ENCODE results near the gene SETDB2.

SETDB2 gene

GRCh38 chr13:49456156-49456555, 12.1 kb downstream of the SETDB2 start:
- no peaks in the 10 kb centered on the region for H4K20me1 ChIP-seq (ENCODE audit: control insufficient read depth, insufficient read depth, low read depth, low read length)
- H3F3A ChIP-seq (ENCODE audit: control insufficient read depth, insufficient read depth) = 0 out of 2 replicates have a peak, but pooled peaks cover 3% of the 10 kb centered on the region
- H3K4me1 ChIP-seq (ENCODE audit: control insufficient read depth, low read length) = peaks cover 35% of the 10 kb centered on the region
- no peak overlapping the region for H3K4me2 ChIP-seq (ENCODE audit: low read length)
- no peak overlapping the region for H3K27ac ChIP-seq (ENCODE audit: low read depth, low read length)
- peaks cover 42% of the 10 kb centered on the region for H3K79me2 ChIP-seq (ENCODE audit: control insufficient read depth, low read length)
- H3K27me3 ChIP-seq (ENCODE audit: control insufficient read depth, low read length) = no peaks in the 10 kb centered on the region
- H3K9me3 ChIP-seq (ENCODE audit: control insufficient read depth, insufficient read depth, low read length) = no peaks in the 10 kb centered on the region
- H3K36me3 ChIP-seq (ENCODE audit: control insufficient read depth, low read length) = peaks cover 53% of the 10 kb centered on the region
- TF ChIP-seq EZH2phosphoT487 (IDR thresholded peaks at IDR 0.05; ENCODE audit: borderline replicate concordance, low read length) = no peak
- no peak for TF ChIP-seq CTCF (IDR thresholded peaks at IDR 0.05; ENCODE audit: low read depth, low read length, poor library complexity, severe bottlenecking)
- H3K4me3 ChIP-seq (ENCODE audit: low read length) = no peak overlapping the region
- H3K9me2 ChIP-seq (replicated peaks; ENCODE audit: control insufficient read depth, low read length) = no peaks in the 10 kb centered on the region

- Histone ChIP-seq H3F3A (ENCODE audit: control insufficient read depth, insufficient read depth) (0 out of 2 replicates have a peak, but pooled peaks cover 3% of the 10 kb centered on the region), H3K27me3 (ENCODE audit: control insufficient read depth, low read length) (no peaks in the 10 kb centered on the region), H3K9me3 (ENCODE audit: control insufficient read depth, insufficient read depth, low read length) (peaks cover 4% of the 10 kb centered on the region; the same call in 1 of the 2 replicates), H3K79me2 (ENCODE audit: control insufficient read depth, low read length) (peaks cover 34% of the 10 kb centered on the region), H3K9me2 (replicated peaks; ENCODE audit: control insufficient read depth, low read length) (no peaks in the 10 kb centered on the region), H3K4me1 (ENCODE audit: control insufficient read depth, low read length) (peaks cover 35% of the 10 kb centered on the region), H3K4me2 (ENCODE audit: low read length) (no peak overlapping the region), H3K27ac (ENCODE audit: low read depth, low read length) (no peak overlapping the region), H3K4me3 (ENCODE audit: low read length) (no peak overlapping the region), H4K20me1 (ENCODE audit: control insufficient read depth, insufficient read depth, low read depth, low read length) (no peaks in the 10 kb centered on the region), H3K36me3 (ENCODE audit: control insufficient read depth, low read length) (peaks cover 57% of the 10 kb centered on the region)
- TF ChIP-seq EZH2phosphoT487 (IDR thresholded peaks at IDR 0.05; ENCODE audit: borderline replicate concordance, low read length) (no peak), CTCF (IDR thresholded peaks at IDR 0.05; ENCODE audit: low read depth, low read length, poor library complexity, severe bottlenecking) (no peak)
Measured at GRCh38 chr13:49457221-49457620, 13.1 kb downstream of the SETDB2 start.

- no peak overlapping the region for H3K4me3 ChIP-seq (ENCODE audit: low read length)
- H3K27ac ChIP-seq (ENCODE audit: low read depth, low read length) = no peak overlapping the region
- no peak for TF ChIP-seq CTCF (IDR thresholded peaks at IDR 0.05; ENCODE audit: low read depth, low read length, poor library complexity, severe bottlenecking)
- no peak for TF ChIP-seq EZH2phosphoT487 (IDR thresholded peaks at IDR 0.05; ENCODE audit: borderline replicate concordance, low read length)
- H3K36me3 ChIP-seq (ENCODE audit: control insufficient read depth, low read length) = peaks cover 67% of the 10 kb centered on the region
- no peaks in the 10 kb centered on the region for H3K27me3 ChIP-seq (ENCODE audit: control insufficient read depth, low read length)
- no peaks in the 10 kb centered on the region for H3K9me2 ChIP-seq (replicated peaks; ENCODE audit: control insufficient read depth, low read length)
- H3K4me2 ChIP-seq (ENCODE audit: low read length) = no peak overlapping the region
- H3K9me3 ChIP-seq (ENCODE audit: control insufficient read depth, insufficient read depth, low read length) = peaks cover 4% of the 10 kb centered on the region; the same call in 1 of the 2 replicates
- H3F3A ChIP-seq (ENCODE audit: control insufficient read depth, insufficient read depth) = no peaks in the 10 kb centered on the region
- H3K79me2 ChIP-seq (ENCODE audit: control insufficient read depth, low read length) = peaks cover 16% of the 10 kb centered on the region
- H4K20me1 ChIP-seq (ENCODE audit: control insufficient read depth, insufficient read depth, low read depth, low read length) = no peaks in the 10 kb centered on the region
- H3K4me1 ChIP-seq (ENCODE audit: control insufficient read depth, low read length) = peaks cover 11% of the 10 kb centered on the region
Measured at GRCh38 chr13:49459580-49459979, 15.5 kb downstream of the SETDB2 start.

Data from DOHH2 (cell line).